HT-29 (cell line): Measurements from ENCODE around the gene SYMPK. TPM values are rescaled to one million over a fixed set of nuclear protein-coding genes. Genes with fewer than 3 reads are reported as not detected.
"Not testable (repeated sequence)": the region's sequence is repeated elsewhere in the genome, so short reads cannot be mapped to it uniquely, and the experiment has no call there.

ENCODE experiments used
- DNase-seq: peaks from one replicate; pipeline ENCODE4 v3.0.0-alpha.2; 2015; ENCODE audit warnings: low spot score
- total RNA-seq: library from RNA; depleted of rRNA; stranded (reverse); fragments of >200 nt; shearing (Covaris generic); gene quantifications from 2 replicates; pipeline ENCODE4 v1.2.3, GENCODE V29; 2014

SYMPK gene
- total RNA-seq, 1 experiment from 2014 or later: 117 TPM

- DNase-seq: no peak
Measured at GRCh38 chr19:45805719-45806118, 57.2 kb downstream of the SYMPK start.

DNA sequence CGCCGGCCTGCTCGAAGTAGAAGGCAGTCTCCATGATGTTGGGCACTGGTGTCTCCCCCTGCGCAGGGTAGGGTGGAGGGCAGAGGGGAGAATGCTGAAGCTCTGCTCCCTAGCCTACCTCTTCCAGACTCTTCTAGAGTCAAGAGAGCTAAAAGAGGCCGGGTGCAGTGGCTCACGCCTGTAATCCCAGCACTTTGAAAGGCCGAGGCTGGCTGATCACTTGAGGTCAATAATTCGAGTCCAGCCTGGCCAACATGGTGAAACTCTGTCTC is 58.1 kb downstream of the SYMPK start:
- no peak for DNase-seq

GRCh38 chr19:45804140-45804958 is 58.6 kb downstream of the SYMPK start:
- DNase-seq: no peak

DNA sequence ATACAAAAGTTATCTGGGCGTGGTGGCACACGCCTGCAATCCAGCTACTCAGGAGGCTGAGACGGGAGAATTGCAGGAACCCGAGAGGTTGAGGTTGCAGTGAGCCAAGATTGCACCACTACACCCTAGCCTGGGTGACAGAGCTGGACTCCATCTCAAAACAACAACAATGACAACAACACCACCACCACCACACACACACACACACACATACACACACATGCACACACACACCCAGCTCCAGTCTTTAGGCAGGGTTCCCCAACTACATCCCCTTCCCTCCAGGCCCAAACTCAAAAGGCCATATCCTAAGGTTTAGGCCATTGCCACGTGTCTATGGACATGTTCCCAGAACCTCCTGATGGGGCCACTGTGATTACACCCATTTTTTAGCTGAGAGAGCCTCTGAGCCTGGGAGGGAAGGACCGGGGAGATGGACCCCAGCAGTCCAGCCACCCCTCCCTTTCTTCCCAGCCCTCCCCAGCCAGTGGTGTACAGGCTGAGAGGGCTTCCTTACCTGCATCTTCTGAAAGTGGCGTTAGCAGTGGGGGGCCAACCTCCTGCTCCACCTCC is 61.3 kb downstream of the SYMPK start:
- DNase-seq: no peak

DNA sequence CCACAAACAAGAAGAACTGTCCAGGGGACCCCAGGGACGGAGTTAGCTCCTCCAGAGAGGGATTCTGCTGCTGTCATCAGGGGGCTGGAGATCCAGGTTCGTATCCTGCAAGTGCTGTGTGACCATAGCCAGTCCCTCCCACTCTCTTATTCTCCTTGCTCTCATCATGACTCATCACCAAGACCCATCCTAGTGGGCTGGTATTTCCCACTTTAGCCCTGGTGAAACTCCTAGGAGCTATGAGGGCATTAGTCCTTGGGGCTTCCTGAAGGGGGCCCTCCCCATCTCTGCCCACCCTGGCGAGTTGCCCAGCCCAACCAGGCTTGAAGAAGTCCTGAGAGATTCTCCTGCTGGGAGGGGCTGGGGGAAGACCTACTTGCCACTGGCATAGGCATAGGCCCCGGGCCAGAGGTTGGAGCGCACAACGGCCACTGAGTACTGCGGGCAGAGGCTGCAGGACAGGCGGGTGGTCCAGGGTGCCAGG is 62.8 kb downstream of the SYMPK start:
- DNase-seq: no peak

DNA sequence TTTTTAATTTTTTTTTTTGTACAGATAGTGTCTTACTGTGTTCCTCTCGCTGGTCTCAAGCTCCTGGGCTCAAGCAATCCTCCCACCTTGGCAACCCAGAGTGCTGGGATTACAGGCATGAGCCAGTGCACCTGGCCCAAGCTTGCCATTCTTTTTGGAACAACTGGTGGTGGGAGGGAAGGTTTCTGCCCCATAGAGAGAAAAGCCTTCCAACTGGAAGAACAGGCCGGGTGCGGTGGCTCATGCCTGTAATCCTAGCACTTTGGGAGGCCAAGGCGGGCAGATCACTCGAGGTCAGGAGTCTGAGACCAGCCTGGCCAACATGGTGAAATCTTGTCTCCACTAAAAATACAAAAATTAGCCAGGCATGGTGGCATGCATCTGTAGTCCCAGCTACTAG is 63.4 kb downstream of the SYMPK start:
- not testable (repeated sequence) for DNase-seq

GRCh38 chr19:45798995-45799517 is 63.9 kb downstream of the SYMPK start:
- peak; percentile 85 for DNase-seq

DNA sequence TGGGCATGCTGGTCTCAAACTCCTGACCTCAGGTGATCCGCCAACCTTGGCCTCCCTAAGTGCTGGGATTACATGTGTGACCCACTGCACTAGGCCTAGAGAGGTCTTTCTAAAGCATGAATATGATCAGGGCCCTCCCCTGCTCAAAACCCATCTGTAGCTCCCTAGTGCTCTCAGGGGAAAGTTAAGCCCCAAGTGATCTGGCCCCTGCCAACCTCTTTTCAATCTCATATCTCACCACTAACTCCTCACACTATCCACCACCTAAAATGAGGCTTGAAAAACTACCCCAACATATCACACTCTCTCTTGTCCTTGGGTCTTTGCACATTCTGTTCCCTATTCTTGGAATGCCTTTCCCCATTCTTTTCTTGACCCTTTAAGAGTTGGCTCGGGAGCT is 68.3 kb downstream of the SYMPK start:
- no peak for DNase-seq

GRCh38 chr19:45793876-45794275 is 69.1 kb downstream of the SYMPK start:
- DNase-seq: no peak

DNA sequence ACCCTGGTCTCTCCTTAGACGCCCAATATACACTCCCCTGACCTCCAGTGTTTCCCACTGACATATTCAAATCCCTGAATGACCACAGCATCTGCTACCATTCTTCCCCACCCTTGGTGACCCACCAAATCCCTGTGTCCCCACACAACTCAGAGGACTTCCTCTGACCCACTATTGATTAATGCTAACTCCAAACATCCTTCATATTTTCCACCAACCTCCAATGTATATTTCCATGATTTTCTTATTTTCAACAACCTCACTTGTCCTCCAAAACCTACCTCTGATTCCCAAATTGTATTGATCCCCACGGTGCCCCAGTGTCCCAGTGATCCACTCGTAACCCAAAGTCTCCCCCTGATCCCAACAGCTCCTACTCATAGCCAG is 69.8 kb downstream of the SYMPK start:
- DNase-seq: no peak

- DNase-seq: peak; percentile 100
Measured at GRCh38 chr19:45792470-45793177, 70.3 kb downstream of the SYMPK start, which contains the start of gene DMWD. Gene DMWD, minus strand, starts transcription at chr19:45792845. Its CDS starts 89 bp downstream, at chr19:45792756.

GRCh38 chr19:45791744-45792469 is 71.0 kb downstream of the SYMPK start:
- no peak for DNase-seq

DNA sequence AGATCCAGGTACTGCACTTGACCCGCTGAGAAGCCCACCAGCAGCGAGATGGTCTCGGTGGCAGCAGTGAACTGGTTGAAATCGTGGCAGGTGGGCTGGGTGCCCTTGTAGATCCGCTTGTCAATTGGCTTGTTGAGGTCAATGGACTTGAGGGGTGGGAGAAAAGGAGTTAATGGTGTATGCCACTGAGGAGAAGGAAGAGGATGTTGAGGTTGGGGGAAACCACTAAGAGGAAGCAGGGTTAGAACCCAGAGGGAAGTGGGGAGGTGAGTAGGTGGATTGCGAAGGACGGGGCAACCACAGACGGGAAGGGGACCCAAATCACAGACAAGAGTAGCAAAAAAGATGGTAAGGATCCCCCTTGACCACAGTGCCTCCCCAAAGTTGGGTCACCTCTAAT is 72.0 kb downstream of the SYMPK start:
- no peak for DNase-seq

DNA sequence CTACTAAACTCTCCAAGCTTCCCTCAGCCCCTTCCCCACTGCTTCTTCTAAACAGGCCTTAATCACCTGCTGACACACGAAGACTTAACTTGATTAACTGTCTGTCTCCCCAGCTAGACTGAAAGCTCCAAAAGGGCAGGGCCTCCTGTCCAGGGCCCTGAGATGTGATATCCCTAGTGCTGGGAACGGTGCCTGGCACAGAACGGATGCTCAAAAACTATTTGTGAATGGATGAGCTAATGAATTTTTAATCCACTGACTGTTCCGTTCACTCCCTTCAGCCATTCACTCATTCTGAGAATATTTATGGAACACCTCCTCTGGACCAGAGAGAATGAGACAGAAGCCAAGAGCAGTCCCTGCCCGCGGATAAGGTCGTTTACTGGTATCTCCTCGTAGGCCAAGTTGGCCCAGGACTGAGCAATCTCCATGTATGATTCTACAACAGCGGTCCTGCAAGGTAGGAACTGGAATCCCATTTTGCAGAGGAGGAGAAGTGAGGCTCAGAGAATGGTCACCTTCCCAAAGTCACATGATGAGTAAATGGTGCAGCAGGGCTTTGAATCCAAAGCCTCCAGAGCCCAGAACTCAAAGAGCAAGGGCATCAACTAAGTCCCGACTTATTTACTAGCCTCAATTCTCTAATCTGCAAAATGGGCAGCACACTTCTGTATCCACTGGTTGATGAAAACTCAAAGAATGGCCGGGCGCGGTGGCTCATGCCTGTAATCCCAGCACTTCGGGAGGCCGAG is 73.7 kb downstream of the SYMPK start:
- DNase-seq: no peak

DNA sequence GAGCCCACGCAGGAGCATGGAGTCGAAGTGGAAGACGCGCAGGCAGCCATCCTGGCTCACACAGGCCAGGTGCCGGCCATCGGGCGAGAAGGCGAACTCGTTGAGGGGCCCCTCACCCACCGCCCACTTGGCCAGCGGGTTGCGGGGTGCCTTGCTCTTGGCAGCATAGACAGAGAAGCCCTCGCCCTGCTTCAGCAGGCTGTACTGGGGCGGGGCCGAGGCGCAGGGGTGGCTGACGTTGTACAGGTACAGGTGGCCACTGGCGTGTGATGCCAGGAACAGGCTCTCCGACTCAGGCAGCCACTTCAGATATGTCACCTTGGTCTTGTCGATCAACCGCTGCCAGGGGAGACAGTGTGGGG is 76.4 kb downstream of the SYMPK start:
- no peak for DNase-seq

- DNase-seq: no peak
Measured at GRCh38 chr19:45785781-45786532, 77.0 kb downstream of the SYMPK start.

DNA sequence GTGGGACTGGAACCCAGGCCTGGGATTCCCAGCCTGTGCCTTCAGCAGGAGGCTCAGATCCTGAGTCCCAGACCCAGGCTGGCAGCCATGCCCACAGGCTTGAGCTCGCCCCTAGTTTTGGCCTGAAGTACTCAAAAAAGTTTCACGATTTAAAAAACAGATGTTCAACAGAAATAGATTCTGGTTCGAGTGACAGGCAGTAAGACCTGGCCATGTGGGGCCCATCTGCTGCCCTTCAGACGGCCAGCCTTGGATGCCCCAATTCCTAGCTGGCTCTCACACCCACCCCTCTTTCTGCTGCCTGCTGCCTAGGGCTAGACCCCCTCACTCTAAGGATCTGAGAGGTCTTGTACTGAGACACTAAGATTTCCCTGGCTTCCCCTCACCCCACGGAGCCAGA is 77.8 kb downstream of the SYMPK start:
- no peak for DNase-seq

DNA sequence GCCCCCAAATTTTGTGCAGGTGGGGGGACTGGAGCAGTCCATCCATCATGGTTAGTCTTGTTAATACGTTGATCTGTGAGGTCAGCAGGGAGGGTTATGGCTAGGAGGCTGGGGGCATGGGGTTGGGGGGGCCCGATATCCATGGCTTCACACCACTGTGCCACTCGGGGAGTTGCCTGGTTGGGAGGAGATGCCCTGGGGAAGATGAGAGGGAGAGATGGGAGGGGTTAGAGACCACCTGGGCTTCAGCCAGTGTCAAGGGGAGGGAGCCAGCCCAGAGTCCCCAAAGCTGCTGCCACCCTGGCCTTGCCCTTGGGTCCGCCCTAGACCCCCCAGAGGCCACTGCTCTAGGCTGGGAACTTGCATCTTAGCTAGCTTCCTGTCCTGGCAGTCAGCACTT is 78.9 kb downstream of the SYMPK start:
- DNase-seq: no peak

DNA sequence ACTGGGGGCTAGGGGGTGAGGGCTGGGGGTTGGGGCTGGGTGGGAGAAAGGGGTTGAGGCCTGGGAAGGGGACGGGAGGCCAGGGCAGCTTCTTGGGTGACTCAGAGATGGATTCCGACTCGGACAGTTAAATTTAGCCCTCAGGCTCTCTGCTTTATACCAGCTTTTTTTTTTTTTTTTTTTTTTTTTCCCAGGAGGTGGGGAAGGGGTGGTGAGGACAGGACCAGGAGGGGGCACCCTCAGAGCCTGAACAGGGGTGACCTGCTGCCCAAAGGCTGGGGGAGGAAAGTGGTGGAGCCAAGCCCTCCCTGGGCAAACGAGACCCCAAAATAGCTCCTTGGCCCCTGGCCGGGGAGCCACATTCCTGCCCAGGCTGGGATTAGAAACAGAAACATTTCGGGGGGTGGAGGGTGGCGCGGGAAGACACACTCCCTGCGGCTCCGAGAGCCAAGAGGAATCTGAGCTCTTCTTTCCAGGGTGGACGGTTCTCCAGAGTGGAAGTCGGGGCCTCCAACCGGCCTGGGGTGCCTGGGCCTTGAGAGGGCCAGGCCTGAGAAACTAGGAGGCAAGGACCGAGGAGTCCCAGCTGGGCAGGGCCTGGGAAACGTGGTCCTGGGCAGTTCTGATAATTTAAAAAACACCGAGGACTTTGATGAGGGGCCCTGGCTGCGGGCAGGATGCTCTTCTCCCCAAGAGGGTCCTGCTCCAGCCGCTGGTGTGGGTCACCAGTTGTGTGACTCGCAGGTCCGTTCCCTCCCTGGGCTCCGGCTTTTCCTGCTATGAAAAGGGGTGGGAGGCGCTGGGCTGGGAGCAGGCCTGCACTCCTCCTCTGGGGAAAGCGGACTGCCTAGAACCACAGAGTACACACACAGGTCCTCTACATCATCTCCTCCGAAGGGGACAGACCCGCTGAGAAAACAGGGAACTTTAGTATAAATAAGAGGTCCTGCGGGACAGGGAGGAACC is 79.8 kb downstream of the SYMPK start:
- DNase-seq: no peak
